Astrocyte (in vitro differentiated cells and primary cell): ENCODE results near the gene SPSB1. TPM values are rescaled to one million over a fixed set of nuclear protein-coding genes. Genes with fewer than 3 reads are reported as not detected.

Source experiments
- DNase-seq: peaks from one replicate; pipeline ENCODE4 v3.0.0-alpha.2; 2010; ENCODE audit warnings: low read depth
- FAIRE-seq: peaks from 2 replicates; lab custom pipeline; 2011; peaks lifted over from hg19 to GRCh38; lab: Jason Lieb, UNC
- H2AFZ ChIP-seq: 2 replicates; pipeline ENCODE4 v1.6.0; 2012; ENCODE audit warnings: low read depth, low read length, inconsistent platforms
- H3K27ac ChIP-seq: 2 replicates; pipeline ENCODE4 v1.5.1; 2011; ENCODE audit warnings: low read depth, low read length, inconsistent platforms
- H3K27me3 ChIP-seq: 2 replicates; pipeline ENCODE4 v1.6.0; 2011; ENCODE audit warnings: low read length, inconsistent platforms; ENCODE audit not compliant: insufficient read depth
- H3K36me3 ChIP-seq: 2 replicates; pipeline ENCODE4 v1.5.1; 2011; ENCODE audit warnings: low read length, inconsistent platforms; ENCODE audit not compliant: insufficient read depth
- H3K4me1 ChIP-seq: 2 replicates; pipeline ENCODE4 v1.5.1; 2011; ENCODE audit warnings: low read length, inconsistent platforms; ENCODE audit not compliant: insufficient read depth
- H3K4me2 ChIP-seq: 2 replicates; pipeline ENCODE4 v1.6.0; 2012; ENCODE audit warnings: low read length, inconsistent platforms
- H3K4me3 ChIP-seq: 2 replicates; pipeline ENCODE4 v1.5.1; 2011; ENCODE audit warnings: low read depth, mild to moderate bottlenecking, low read length, inconsistent platforms; ENCODE audit not compliant: insufficient read depth
- H3K79me2 ChIP-seq: 2 replicates; pipeline ENCODE4 v1.6.0; 2012; ENCODE audit warnings: mild to moderate bottlenecking, low read length, inconsistent platforms; ENCODE audit not compliant: insufficient read depth
- H3K9ac ChIP-seq: 2 replicates; pipeline ENCODE4 v1.6.0; 2012; ENCODE audit warnings: mild to moderate bottlenecking, low read length, inconsistent platforms
- H3K9me3 ChIP-seq: 2 replicates; pipeline ENCODE4 v1.5.1; 2012; ENCODE audit warnings: low read depth, mild to moderate bottlenecking, low read length, inconsistent platforms; ENCODE audit not compliant: insufficient read depth
- H4K20me1 ChIP-seq: 2 replicates; pipeline ENCODE4 v1.6.0; 2012; ENCODE audit warnings: low read length, inconsistent platforms; ENCODE audit not compliant: insufficient read depth
- H3K27ac Mint-ChIP-seq: one replicate; pipeline ENCODE4 v1.8.0; 2021; ENCODE audit warnings: mild to moderate bottlenecking, mixed read lengths; ENCODE audit not compliant: unreplicated experiment
- H3K27me3 Mint-ChIP-seq: one replicate; pipeline ENCODE4 v1.8.0; 2021; ENCODE audit warnings: low read depth, mixed read lengths; ENCODE audit not compliant: unreplicated experiment
- H3K36me3 Mint-ChIP-seq: one replicate; pipeline ENCODE4 v1.8.0; 2021; ENCODE audit warnings: low read depth, mixed read lengths; ENCODE audit not compliant: unreplicated experiment
- H3K4me1 Mint-ChIP-seq: one replicate; pipeline ENCODE4 v1.8.0; 2021; ENCODE audit warnings: low read depth, mixed read lengths; ENCODE audit not compliant: unreplicated experiment
- H3K4me3 Mint-ChIP-seq: one replicate; pipeline ENCODE4 v1.8.0; 2021; ENCODE audit warnings: mild to moderate bottlenecking, moderate library complexity, mixed read lengths; ENCODE audit not compliant: unreplicated experiment
- H3K9me3 Mint-ChIP-seq: one replicate; pipeline ENCODE4 v1.8.0; 2021; ENCODE audit warnings: mild to moderate bottlenecking, mixed read lengths; ENCODE audit not compliant: unreplicated experiment
- EZH2 ChIP-seq: IDR thresholded peaks from 2 replicates; pipeline ENCODE4 v1.6.1; 2012; ENCODE audit warnings: mild to moderate bottlenecking, low read length, inconsistent platforms; ENCODE audit not compliant: insufficient read depth
- total RNA-seq: library from RNA; stranded (reverse); gene quantifications from 2 replicates; pipeline ENCODE4 v1.2.1, GENCODE V29; 2021
- TF ChIP-seq, protein P1 (sequence below): IDR thresholded peaks from 2 replicates; pipeline ENCODE4 v1.5.1; 2011; ENCODE audit warnings: low read depth, mild to moderate bottlenecking, inconsistent platforms, low read length, moderate library complexity; ENCODE audit not compliant: insufficient read depth

The SPSB1 gene
- total RNA-seq, 1 donor from 2014 or later, result 53.5 TPM

DNA sequence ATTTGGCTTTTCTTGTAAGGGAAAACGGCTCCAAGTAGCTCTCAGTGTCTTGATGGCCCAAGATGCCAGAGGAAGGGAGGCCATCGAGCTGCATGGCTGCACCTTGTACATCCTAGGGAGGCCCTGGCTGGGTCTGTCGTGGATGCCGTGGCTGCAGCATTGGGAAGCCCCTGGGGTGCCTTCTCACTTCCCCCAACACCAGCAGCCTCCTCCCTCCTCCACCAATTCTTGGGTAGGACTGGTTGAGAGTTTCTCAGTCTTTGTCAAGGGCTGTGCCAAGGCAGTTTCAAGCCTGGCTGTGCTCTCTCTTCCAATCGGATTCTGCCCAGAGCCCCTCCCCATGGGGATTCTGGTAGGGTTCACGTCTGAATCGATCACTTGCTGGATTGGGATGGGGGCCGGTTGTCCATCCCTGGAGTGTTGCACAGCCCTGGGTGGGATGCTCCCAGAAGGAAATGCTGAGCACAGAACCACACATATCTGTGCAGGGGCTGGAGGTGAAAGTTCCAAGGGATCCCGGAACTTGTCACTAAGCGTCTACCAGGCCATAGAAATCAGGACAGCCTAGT lies 14.0 kb upstream of the SPSB1 start:
- H3K4me1 ChIP-seq, result peaks cover 52% of the 10 kb centered on the region
- no peaks in the 10 kb centered on the region for H4K20me1 ChIP-seq
- H3K4me1 Mint-ChIP-seq, result peaks cover 44% of the 10 kb centered on the region
- DNase-seq (no peak), FAIRE-seq (no peak)
- H3K9me3 ChIP-seq, result no peaks in the 10 kb centered on the region
- H3K27me3 Mint-ChIP-seq, result no peaks in the 10 kb centered on the region
- peak overlapping the region; percentile 41 for H3K4me2 ChIP-seq
- no peak overlapping the region for H2AFZ ChIP-seq
- H3K36me3 Mint-ChIP-seq, result peaks cover 4% of the 10 kb centered on the region
- H3K4me3 Mint-ChIP-seq, result no peak overlapping the region
- no peaks in the 10 kb centered on the region for H3K27me3 ChIP-seq
- no peak for TF ChIP-seq EZH2
- TF ChIP-seq, protein P1, sequence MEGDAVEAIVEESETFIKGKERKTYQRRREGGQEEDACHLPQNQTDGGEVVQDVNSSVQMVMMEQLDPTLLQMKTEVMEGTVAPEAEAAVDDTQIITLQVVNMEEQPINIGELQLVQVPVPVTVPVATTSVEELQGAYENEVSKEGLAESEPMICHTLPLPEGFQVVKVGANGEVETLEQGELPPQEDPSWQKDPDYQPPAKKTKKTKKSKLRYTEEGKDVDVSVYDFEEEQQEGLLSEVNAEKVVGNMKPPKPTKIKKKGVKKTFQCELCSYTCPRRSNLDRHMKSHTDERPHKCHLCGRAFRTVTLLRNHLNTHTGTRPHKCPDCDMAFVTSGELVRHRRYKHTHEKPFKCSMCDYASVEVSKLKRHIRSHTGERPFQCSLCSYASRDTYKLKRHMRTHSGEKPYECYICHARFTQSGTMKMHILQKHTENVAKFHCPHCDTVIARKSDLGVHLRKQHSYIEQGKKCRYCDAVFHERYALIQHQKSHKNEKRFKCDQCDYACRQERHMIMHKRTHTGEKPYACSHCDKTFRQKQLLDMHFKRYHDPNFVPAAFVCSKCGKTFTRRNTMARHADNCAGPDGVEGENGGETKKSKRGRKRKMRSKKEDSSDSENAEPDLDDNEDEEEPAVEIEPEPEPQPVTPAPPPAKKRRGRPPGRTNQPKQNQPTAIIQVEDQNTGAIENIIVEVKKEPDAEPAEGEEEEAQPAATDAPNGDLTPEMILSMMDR, result no peak
- no peak overlapping the region for H3K27ac Mint-ChIP-seq
- H3K36me3 ChIP-seq, result no peaks in the 10 kb centered on the region
- H3K9me3 Mint-ChIP-seq, result no peaks in the 10 kb centered on the region
- no peak overlapping the region for H3K4me3 ChIP-seq
- no peak overlapping the region for H3K9ac ChIP-seq
- H3K27ac ChIP-seq, result no peak overlapping the region
- no peaks in the 10 kb centered on the region for H3K79me2 ChIP-seq

DNA sequence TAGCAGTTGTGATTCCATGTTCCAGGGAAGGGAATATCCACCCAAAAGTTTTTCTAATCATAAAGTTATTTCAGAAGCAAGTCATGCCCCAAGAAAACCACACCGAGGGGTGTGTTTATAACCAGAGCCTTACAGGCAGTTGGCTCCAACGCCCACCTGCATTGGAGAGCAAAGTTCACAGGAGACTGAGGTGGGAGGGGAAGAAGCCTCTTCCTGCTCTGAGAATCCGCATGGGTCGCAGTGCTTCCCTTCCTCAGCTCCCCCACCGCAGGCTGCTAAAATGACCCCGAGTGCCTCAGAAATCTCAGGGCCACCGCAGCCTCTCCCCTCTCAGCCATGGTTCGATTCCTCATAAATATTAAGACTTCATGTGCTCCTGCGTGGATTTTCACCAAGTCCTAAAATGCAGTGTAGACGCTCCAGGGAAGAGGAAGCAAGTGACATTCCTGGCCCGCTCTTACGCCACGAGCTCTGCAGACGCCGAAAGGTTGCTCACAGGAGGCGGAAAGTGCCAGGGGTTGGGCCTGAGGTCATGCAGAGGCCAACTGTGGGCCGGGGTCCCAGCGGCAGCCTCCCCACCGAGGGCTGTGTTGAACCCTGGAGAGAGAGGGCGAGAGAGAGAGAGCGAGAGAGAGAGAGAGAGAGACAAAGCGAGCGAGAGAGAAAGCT lies 13.4 kb upstream of the SPSB1 start:
- Histone ChIP-seq H3K79me2 (no peaks in the 10 kb centered on the region), H3K4me1 (peaks cover 52% of the 10 kb centered on the region), H3K36me3 (no peaks in the 10 kb centered on the region), H3K4me3 (no peak overlapping the region), H4K20me1 (no peaks in the 10 kb centered on the region), H3K9ac (no peak overlapping the region), H3K27ac (peak overlapping the region; percentile 19), H3K27me3 (no peaks in the 10 kb centered on the region), H2AFZ (no peak overlapping the region), H3K4me2 (peak overlapping the region; percentile 41), H3K9me3 (no peaks in the 10 kb centered on the region)
- peak overlapping the region; percentile 57 for H3K4me3 Mint-ChIP-seq
- peak overlapping the region; percentile 18 for H3K27ac Mint-ChIP-seq
- H3K9me3 Mint-ChIP-seq, result peaks cover 2% of the 10 kb centered on the region
- TF ChIP-seq EZH2, result no peak
- TF ChIP-seq, protein P1, result no peak
- H3K4me1 Mint-ChIP-seq, result peaks cover 44% of the 10 kb centered on the region
- DNase-seq, result peak; percentile 32
- H3K27me3 Mint-ChIP-seq, result no peaks in the 10 kb centered on the region
- peaks cover 4% of the 10 kb centered on the region for H3K36me3 Mint-ChIP-seq
- FAIRE-seq, result no peak
